Measurements from ENCODE around the gene DENND5B. TPM values are rescaled to one million over a fixed set of nuclear protein-coding genes. Genes with fewer than 3 reads are reported as not detected.

DENND5B gene
- total and polyA plus RNA-seq, 10 of the 15 experiments (the other 5 are each of a cell fraction or from before 2014, with no cell fraction given): 0.39 to 32.5 (median 20.6) TPM

GRCh38 chr12:31524791-31525495 lies 66.0 kb downstream of the DENND5B start (continued):
- no peak for TF ChIP-seq MLLT1 (IDR thresholded peaks at IDR 0.05)
- no peak for TF ChIP-seq IRF3 (IDR thresholded peaks at IDR 0.05)
- peak; percentile 50; the same call in 1 of the 2 replicates for TF ChIP-seq ATF7 (IDR thresholded peaks at IDR 0.05; ENCODE audit: low read depth)
- TF ChIP-seq RAD51 (IDR thresholded peaks at IDR 0.05): no peak
- peak; percentile 93 for TF ChIP-seq RFX5 (IDR thresholded peaks at IDR 0.05; ENCODE audit: low read depth, low read length)
- TF ChIP-seq NR2C2 (IDR thresholded peaks at IDR 0.05; ENCODE audit: borderline replicate concordance, control insufficient read depth, insufficient read length, low read depth): no peak
- no peak for TF ChIP-seq TCF7 (IDR thresholded peaks at IDR 0.05; ENCODE audit: borderline replicate concordance)
- no peak for TF ChIP-seq ZNF24 (IDR thresholded peaks at IDR 0.05)
- no peak for TF ChIP-seq TBL1XR1 (IDR thresholded peaks at IDR 0.05; ENCODE audit: low read depth, low read length)
- TF ChIP-seq BHLHE40 (IDR thresholded peaks at IDR 0.05; ENCODE audit: borderline replicate concordance in 1 of 2, low read depth in 2 of 2, low read length in 1 of 2): 0 out of 4 replicates have a peak, but pooled peaks of 1 of the 2 experiments have one; percentile 41
- TF ChIP-seq, protein P1, sequence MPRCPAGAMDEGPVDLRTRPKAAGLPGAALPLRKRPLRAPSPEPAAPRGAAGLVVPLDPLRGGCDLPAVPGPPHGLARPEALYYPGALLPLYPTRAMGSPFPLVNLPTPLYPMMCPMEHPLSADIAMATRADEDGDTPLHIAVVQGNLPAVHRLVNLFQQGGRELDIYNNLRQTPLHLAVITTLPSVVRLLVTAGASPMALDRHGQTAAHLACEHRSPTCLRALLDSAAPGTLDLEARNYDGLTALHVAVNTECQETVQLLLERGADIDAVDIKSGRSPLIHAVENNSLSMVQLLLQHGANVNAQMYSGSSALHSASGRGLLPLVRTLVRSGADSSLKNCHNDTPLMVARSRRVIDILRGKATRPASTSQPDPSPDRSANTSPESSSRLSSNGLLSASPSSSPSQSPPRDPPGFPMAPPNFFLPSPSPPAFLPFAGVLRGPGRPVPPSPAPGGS (IDR thresholded peaks at IDR 0.05; ENCODE audit: borderline replicate concordance, insufficient read depth, low read depth, low read length, poor library complexity, severe bottlenecking): no peak
- no peak for TF ChIP-seq SIN3A (IDR thresholded peaks at IDR 0.05; ENCODE audit: low read depth, low read length)
- TF ChIP-seq BMI1 (IDR thresholded peaks at IDR 0.05; ENCODE audit: borderline replicate concordance): no peak
- TF ChIP-seq CBX5 (IDR thresholded peaks at IDR 0.05; ENCODE audit: low read depth): no peak
- TF ChIP-seq RAD21 (IDR thresholded peaks at IDR 0.05; ENCODE audit: insufficient read depth, low read depth, low read length): no peak
- TF ChIP-seq JUNB (IDR thresholded peaks at IDR 0.05): peak; percentile 84
- no peak for TF ChIP-seq ZNF217 (IDR thresholded peaks at IDR 0.05)
- TF ChIP-seq, protein P2, sequence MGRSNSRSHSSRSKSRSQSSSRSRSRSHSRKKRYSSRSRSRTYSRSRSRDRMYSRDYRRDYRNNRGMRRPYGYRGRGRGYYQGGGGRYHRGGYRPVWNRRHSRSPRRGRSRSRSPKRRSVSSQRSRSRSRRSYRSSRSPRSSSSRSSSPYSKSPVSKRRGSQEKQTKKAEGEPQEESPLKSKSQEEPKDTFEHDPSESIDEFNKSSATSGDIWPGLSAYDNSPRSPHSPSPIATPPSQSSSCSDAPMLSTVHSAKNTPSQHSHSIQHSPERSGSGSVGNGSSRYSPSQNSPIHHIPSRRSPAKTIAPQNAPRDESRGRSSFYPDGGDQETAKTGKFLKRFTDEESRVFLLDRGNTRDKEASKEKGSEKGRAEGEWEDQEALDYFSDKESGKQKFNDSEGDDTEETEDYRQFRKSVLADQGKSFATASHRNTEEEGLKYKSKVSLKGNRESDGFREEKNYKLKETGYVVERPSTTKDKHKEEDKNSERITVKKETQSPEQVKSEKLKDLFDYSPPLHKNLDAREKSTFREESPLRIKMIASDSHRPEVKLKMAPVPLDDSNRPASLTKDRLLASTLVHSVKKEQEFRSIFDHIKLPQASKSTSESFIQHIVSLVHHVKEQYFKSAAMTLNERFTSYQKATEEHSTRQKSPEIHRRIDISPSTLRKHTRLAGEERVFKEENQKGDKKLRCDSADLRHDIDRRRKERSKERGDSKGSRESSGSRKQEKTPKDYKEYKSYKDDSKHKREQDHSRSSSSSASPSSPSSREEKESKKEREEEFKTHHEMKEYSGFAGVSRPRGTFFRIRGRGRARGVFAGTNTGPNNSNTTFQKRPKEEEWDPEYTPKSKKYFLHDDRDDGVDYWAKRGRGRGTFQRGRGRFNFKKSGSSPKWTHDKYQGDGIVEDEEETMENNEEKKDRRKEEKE (IDR thresholded peaks at IDR 0.05): no peak
- peak; percentile 58 for TF ChIP-seq MEF2B (IDR thresholded peaks at IDR 0.05; ENCODE audit: partially characterized antibody, poor library complexity, severe bottlenecking)
- peak; percentile 92 for TF ChIP-seq MEF2A (IDR thresholded peaks at IDR 0.05; ENCODE audit: insufficient read depth, low read depth, low read length)
- 0 out of 3 replicates have a peak, but pooled peaks have one; percentile 18 for TF ChIP-seq POU2F2 (IDR thresholded peaks at IDR 0.05; ENCODE audit: borderline replicate concordance, low read depth, low read length)
- TF ChIP-seq MTA2 (IDR thresholded peaks at IDR 0.05; ENCODE audit: low read depth): peak; percentile 25; the same call in 1 of the 2 replicates
- peak; percentile 73; the same call in 1 of the 2 replicates for TF ChIP-seq IRF4 (IDR thresholded peaks at IDR 0.05; ENCODE audit: low read depth, low read length)
- no peak for TF ChIP-seq BRCA1 (IDR thresholded peaks at IDR 0.05; ENCODE audit: low read depth, low read length)
- TF ChIP-seq PML (IDR thresholded peaks at IDR 0.05; ENCODE audit: low read length): 0 out of 2 replicates have a peak, but pooled peaks have one; percentile 30

Measured in GM12878 (cell line).